Measurements from ENCODE around the gene PAGR1. TPM values are rescaled to one million over a fixed set of nuclear protein-coding genes. Genes with fewer than 3 reads are reported as not detected.
A peak's percentile ranks its signal among the peaks of the same experiment; 100 is the strongest.

PAGR1 gene
- total and polyA plus RNA-seq, 2 experiments from 2014 or later = 19.3 to 23.6 TPM

DNA sequence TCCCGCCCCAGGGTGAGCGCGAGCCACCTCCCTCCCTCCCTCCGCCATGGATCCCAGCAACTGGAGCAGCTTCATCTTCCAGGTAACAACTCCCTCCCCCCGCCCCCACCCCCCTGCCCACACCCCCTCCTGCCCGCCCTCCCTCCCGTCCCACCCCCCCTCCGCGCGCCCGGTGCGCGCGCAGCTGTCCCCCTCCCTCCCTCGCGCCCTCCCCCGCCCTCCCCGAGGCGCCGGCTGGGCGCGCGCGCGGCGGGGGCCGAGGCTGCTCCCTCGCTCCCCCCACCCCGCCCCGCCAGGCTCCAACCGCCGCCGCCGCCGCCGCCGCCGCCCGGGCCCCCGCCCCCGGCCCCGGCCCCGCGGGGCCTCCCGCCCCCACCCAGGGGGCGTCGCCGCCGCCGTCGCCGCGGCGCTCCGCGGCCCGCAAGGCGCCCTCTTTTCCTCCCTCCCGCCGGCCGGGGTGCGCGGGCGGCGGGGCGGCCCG lies 9.8 kb upstream of the PAGR1 start, which contains the start of gene MAZ:
MAZ (plus strand) TSS at position 431 of the 481 bp plus-strand sequence. CDS start 173 bp downstream, outside the sequence.
- peaks cover 23% of the 10 kb centered on the region for H3K4me1 ChIP-seq (ENCODE audit: insufficient read depth)
- H3K9me3 ChIP-seq (ENCODE audit: low read depth) = no peaks in the 10 kb centered on the region
- no peaks in the 10 kb centered on the region for H3K9me2 ChIP-seq (ENCODE audit: insufficient read depth)
- no peak within 1 kb of the TSS for H2AFZ ChIP-seq
- H3K36me3 ChIP-seq (ENCODE audit: low read depth) = no peaks in the 10 kb centered on the region
- H3K79me2 ChIP-seq (ENCODE audit: insufficient read depth) = peaks cover 22% of the 10 kb centered on the region
- no peaks in the 10 kb centered on the region for H4K20me1 ChIP-seq (ENCODE audit: insufficient read depth)
- H3K27ac ChIP-seq = peak within 1 kb of the TSS; percentile 75
- H3K27me3 ChIP-seq (replicated peaks; ENCODE audit: insufficient read depth) = no peaks in the 10 kb centered on the region
- peak within 1 kb of the TSS; percentile 80 for H3K4me3 ChIP-seq
- H3F3A ChIP-seq (ENCODE audit: insufficient read depth) = peaks cover 35% of the 10 kb centered on the region
- no peak for DNase-seq
- TF ChIP-seq EZH2phosphoT487 (IDR thresholded peaks at IDR 0.05; ENCODE audit: insufficient read depth, low read depth) = no peak
- no peak for TF ChIP-seq EZH2 (IDR thresholded peaks at IDR 0.05; ENCODE audit: insufficient read depth, poor library complexity, severe bottlenecking)
- in situ Hi-C loops (cut with MboI) = no loop called here
- H3K9ac ChIP-seq = peak within 1 kb of the TSS; percentile 86
- 2% methylated on average over 53 of the region's 67 CpGs; no CpG with 5 or more reads in 1 of the 2 experiments for WGBS, 2 experiments (ENCODE audit: low coverage in 1 of 2, low lambda C conversion rate in 2 of 2, missing lambda C conversion rate in 2 of 2)
- H3K4me2 ChIP-seq (ENCODE audit: unreplicated experiment) = peak within 1 kb of the TSS; percentile 84

DNA sequence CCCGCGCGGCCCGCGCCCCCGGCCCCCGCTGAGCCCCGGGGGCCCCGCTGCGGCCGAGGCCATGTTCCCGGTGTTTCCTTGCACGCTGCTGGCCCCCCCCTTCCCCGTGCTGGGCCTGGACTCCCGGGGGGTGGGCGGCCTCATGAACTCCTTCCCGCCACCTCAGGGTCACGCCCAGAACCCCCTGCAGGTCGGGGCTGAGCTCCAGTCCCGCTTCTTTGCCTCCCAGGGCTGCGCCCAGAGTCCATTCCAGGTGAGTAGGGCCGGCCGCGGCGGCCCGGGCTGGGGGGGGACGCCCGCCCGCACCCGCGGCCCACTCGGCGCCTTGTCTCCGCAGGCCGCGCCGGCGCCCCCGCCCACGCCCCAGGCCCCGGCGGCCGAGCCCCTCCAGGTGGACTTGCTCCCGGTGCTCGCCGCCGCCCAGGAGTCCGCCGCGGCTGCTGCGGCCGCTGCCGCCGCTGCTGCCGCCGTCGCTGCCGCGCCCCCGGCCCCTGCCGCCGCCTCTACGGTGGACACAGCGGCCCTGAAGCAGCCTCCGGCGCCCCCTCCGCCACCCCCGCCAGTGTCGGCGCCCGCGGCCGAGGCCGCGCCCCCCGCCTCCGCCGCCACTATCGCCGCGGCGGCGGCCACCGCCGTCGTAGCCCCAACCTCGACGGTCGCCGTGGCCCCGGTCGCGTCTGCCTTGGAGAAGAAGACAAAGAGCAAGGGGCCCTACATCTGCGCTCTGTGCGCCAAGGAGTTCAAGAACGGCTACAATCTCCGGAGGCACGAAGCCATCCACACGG lies 9.1 kb upstream of the PAGR1 start:
- Histone ChIP-seq H3K79me2 (ENCODE audit: insufficient read depth) (peaks cover 22% of the 10 kb centered on the region), H3K9me2 (ENCODE audit: insufficient read depth) (no peaks in the 10 kb centered on the region), H2AFZ (no peak overlapping the region), H3K27ac (peak overlapping the region; percentile 75), H3K27me3 (replicated peaks; ENCODE audit: insufficient read depth) (no peaks in the 10 kb centered on the region), H3K9ac (peak overlapping the region; percentile 86), H3K4me2 (ENCODE audit: unreplicated experiment) (peak overlapping the region; percentile 84), H3K9me3 (ENCODE audit: low read depth) (no peaks in the 10 kb centered on the region), H3K4me3 (peak overlapping the region; percentile 80), H3K4me1 (ENCODE audit: insufficient read depth) (peaks cover 27% of the 10 kb centered on the region), H3K36me3 (ENCODE audit: low read depth) (no peaks in the 10 kb centered on the region), H4K20me1 (ENCODE audit: insufficient read depth) (no peaks in the 10 kb centered on the region), H3F3A (ENCODE audit: insufficient read depth) (peaks cover 35% of the 10 kb centered on the region)
- in situ Hi-C loops (cut with MboI) = no loop called here
- TF ChIP-seq EZH2 (IDR thresholded peaks at IDR 0.05; ENCODE audit: insufficient read depth, poor library complexity, severe bottlenecking) = no peak
- WGBS, 2 experiments (ENCODE audit: low coverage in 1 of 2, low lambda C conversion rate in 2 of 2, missing lambda C conversion rate in 2 of 2) = 0% methylated on average over 11 to 48 of the region's 99 CpGs
- DNase-seq = peak; percentile 57

DNA sequence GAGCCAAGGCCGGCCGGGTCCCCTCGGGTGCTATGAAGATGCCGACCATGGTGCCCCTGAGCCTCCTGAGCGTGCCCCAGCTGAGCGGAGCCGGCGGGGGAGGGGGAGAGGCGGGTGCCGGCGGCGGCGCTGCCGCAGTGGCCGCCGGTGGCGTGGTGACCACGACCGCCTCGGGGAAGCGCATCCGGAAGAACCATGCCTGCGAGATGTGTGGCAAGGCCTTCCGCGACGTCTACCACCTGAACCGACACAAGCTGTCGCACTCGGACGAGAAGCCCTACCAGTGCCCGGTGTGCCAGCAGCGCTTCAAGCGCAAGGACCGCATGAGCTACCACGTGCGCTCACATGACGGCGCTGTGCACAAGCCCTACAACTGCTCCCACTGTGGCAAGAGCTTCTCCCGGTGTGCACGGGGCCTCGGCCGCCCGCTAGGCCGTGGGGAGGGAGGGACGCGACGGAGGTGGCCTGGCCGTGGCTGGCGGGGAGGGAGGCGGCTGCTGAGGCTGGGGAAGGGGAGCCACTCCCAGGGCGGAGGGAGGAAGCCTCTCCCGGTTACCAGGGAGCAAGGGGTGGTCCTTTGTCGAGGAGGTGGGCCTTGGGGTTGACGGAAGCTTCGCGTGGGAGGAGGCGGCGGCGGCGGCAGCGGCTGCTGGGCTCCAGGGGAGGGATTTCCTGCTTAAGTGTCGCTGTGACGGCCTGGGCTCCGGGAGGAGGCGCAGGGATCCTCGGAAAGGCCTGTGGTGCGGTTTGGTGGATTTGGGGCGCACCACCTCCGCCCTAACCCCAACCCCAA lies 8.3 kb upstream of the PAGR1 start:
- no peak overlapping the region for H2AFZ ChIP-seq
- H3K4me3 ChIP-seq = peak overlapping the region; percentile 80
- H3K79me2 ChIP-seq (ENCODE audit: insufficient read depth) = peaks cover 22% of the 10 kb centered on the region
- peaks cover 35% of the 10 kb centered on the region for H3F3A ChIP-seq (ENCODE audit: insufficient read depth)
- 1 to 2% methylated on average over 37 to 63 of the region's 69 CpGs for WGBS, 2 experiments (ENCODE audit: low coverage in 1 of 2, low lambda C conversion rate in 2 of 2, missing lambda C conversion rate in 2 of 2)
- DNase-seq = peak; percentile 96
- no peaks in the 10 kb centered on the region for H4K20me1 ChIP-seq (ENCODE audit: insufficient read depth)
- H3K27ac ChIP-seq = peak overlapping the region; percentile 68
- no peaks in the 10 kb centered on the region for H3K27me3 ChIP-seq (replicated peaks; ENCODE audit: insufficient read depth)
- peaks cover 27% of the 10 kb centered on the region for H3K4me1 ChIP-seq (ENCODE audit: insufficient read depth)
- no peaks in the 10 kb centered on the region for H3K9me2 ChIP-seq (ENCODE audit: insufficient read depth)
- H3K36me3 ChIP-seq (ENCODE audit: low read depth) = no peaks in the 10 kb centered on the region
- in situ Hi-C loops (cut with MboI) = no loop called here
- no peaks in the 10 kb centered on the region for H3K9me3 ChIP-seq (ENCODE audit: low read depth)
- peak overlapping the region; percentile 84 for H3K4me2 ChIP-seq (ENCODE audit: unreplicated experiment)
- H3K9ac ChIP-seq = peak overlapping the region; percentile 86
- TF ChIP-seq EZH2phosphoT487 (IDR thresholded peaks at IDR 0.05; ENCODE audit: insufficient read depth, low read depth) (no peak), EZH2 (IDR thresholded peaks at IDR 0.05; ENCODE audit: insufficient read depth, poor library complexity, severe bottlenecking) (no peak)

DNA sequence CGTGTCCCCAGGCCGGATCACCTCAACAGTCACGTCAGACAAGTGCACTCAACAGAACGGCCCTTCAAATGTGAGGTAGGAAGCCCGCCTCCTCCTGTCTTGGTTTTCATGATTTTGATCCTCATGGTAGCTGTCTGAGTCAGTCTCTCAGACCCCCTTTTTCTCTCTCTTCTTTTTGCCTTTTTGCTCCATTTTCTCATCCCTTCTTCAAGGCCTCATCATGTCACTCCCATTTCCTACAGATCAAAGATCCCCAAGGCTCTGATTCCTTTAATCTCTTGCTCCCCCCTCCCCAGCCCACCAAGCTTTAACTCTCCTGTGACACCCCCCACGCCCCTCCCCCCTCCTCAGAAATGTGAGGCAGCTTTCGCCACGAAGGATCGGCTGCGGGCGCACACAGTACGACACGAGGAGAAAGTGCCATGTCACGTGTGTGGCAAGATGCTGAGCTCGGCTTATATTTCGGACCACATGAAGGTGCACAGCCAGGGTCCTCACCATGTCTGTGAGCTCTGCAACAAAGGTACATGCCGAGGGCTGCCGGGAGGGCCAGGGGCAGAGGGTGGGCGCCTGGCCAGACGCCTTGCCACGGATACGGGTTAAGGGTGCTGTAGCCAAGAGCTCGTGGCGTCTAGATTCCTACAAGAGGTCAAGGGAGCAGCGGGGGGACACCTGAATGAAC lies 7.6 kb upstream of the PAGR1 start:
- Histone ChIP-seq H3K27me3 (replicated peaks; ENCODE audit: insufficient read depth) (no peaks in the 10 kb centered on the region), H3K4me2 (ENCODE audit: unreplicated experiment) (peak overlapping the region; percentile 84), H2AFZ (no peak overlapping the region), H4K20me1 (ENCODE audit: insufficient read depth) (no peaks in the 10 kb centered on the region), H3K4me3 (peak overlapping the region; percentile 80), H3K27ac (peak overlapping the region; percentile 68), H3K36me3 (ENCODE audit: low read depth) (no peaks in the 10 kb centered on the region), H3K79me2 (ENCODE audit: insufficient read depth) (peaks cover 22% of the 10 kb centered on the region), H3F3A (ENCODE audit: insufficient read depth) (peaks cover 32% of the 10 kb centered on the region), H3K4me1 (ENCODE audit: insufficient read depth) (peaks cover 27% of the 10 kb centered on the region), H3K9me2 (ENCODE audit: insufficient read depth) (no peaks in the 10 kb centered on the region), H3K9me3 (ENCODE audit: low read depth) (no peaks in the 10 kb centered on the region), H3K9ac (peak overlapping the region; percentile 86)
- in situ Hi-C loops (cut with MboI) = no loop called here
- 27 to 35% methylated on average over 23 to 25 of the region's 25 CpGs for WGBS, 2 experiments (ENCODE audit: low coverage in 1 of 2, low lambda C conversion rate in 2 of 2, missing lambda C conversion rate in 2 of 2)
- TF ChIP-seq EZH2phosphoT487 (IDR thresholded peaks at IDR 0.05; ENCODE audit: insufficient read depth, low read depth) (no peak), EZH2 (IDR thresholded peaks at IDR 0.05; ENCODE audit: insufficient read depth, poor library complexity, severe bottlenecking) (no peak)
- DNase-seq = no peak
